DOHH2 (cell line): ENCODE data around the gene MVD.

ENCODE experiments used
- CTCF ChIP-seq: fragments of 200-600 bp; sonication (generic); IDR thresholded peaks from one replicate; pipeline ENCODE4 v1.5.1; 2014; ENCODE audit warnings: antibody characterized with exemption, mild to moderate bottlenecking, low read depth, low read length; ENCODE audit not compliant: poor library complexity, severe bottlenecking
- EZH2phosphoT487 ChIP-seq: fragments of 200-600 bp; sonication (generic); IDR thresholded peaks from 2 replicates; pipeline ENCODE4 v1.6.1; 2017; ENCODE audit warnings: borderline replicate concordance, mild to moderate bottlenecking, antibody characterized with exemption, low read length, moderate library complexity, mixed read lengths

GRCh38 chr16:88649924-88650748 lies 12.8 kb downstream of the MVD start:
- TF ChIP-seq CTCF (no peak), EZH2phosphoT487 (no peak)
